Peyer's patch (tissue), 4 donors: Measurements from ENCODE around the gene INSRR. TPM values are rescaled to one million over a fixed set of nuclear protein-coding genes. Genes with fewer than 3 reads are reported as not detected.

Experiments
- DNase-seq, 3 donors: peaks; one replicate each; pipeline ENCODE4 v3.0.0-alpha.2; 2017 to 2019
- H3K27ac ChIP-seq, 4 donors: fragments of 200-600 bp; sonication (generic); one replicate each; pipeline ENCODE4 v1.5.1; 2016 to 2019
- H3K27me3 ChIP-seq, 2 donors: fragments of 200-600 bp; sonication (generic); one replicate each; pipeline ENCODE4 v1.5.1; 2019
- H3K36me3 ChIP-seq, 3 donors: fragments of 200-600 bp; sonication (generic); one replicate each; pipeline ENCODE4 v1.5.1; 2016 to 2019
- H3K4me1 ChIP-seq, 4 donors: fragments of 200-600 bp; sonication (generic); one replicate each; pipeline ENCODE4 v1.5.1; 2016 to 2019
- H3K4me3 ChIP-seq, 4 donors: fragments of 200-600 bp; sonication (generic); 1 replicate in 3 of 4; 2 replicates in 1 of 4; pipeline ENCODE4 v1.5.1; 2016 to 2019; ENCODE audit warnings: mild to moderate bottlenecking in 1 of 4
- H3K9me3 ChIP-seq, 4 donors: fragments of 200-600 bp; sonication (generic); one replicate each; pipeline ENCODE4 v1.5.1; 2016 to 2019; ENCODE audit warnings: mild to moderate bottlenecking in 1 of 4
- POLR2A ChIP-seq, 2 donors: fragments of 450-650 bp; IDR thresholded peaks; one replicate each; pipeline ENCODE4 v1.5.1; 2017; ENCODE audit warnings: antibody characterized with exemption in 2 of 2, mild to moderate bottlenecking in 2 of 2, moderate library complexity in 2 of 2
- total RNA-seq, 4 donors: library from RNA; depleted of rRNA; stranded (reverse); fragments of >200 nt; gene quantifications; one replicate each; pipeline ENCODE4 v1.1.0, GENCODE V29; 2016
- TF ChIP-seq, protein P1 (sequence below), 6 experiments: fragments of 450-650 bp in 4 of 6; fragments of 200-600 bp in 2 of 6; sonication (generic) in 1 of 6; IDR thresholded peaks; one replicate each; pipeline ENCODE4 v1.5.1; 2017 to 2019; ENCODE audit warnings: antibody characterized with exemption in 6 of 6, mild to moderate bottlenecking in 3 of 6, moderate library complexity in 1 of 6

The INSRR gene
- total RNA-seq, 4 donors from 2014 or later = not detected

DNA sequence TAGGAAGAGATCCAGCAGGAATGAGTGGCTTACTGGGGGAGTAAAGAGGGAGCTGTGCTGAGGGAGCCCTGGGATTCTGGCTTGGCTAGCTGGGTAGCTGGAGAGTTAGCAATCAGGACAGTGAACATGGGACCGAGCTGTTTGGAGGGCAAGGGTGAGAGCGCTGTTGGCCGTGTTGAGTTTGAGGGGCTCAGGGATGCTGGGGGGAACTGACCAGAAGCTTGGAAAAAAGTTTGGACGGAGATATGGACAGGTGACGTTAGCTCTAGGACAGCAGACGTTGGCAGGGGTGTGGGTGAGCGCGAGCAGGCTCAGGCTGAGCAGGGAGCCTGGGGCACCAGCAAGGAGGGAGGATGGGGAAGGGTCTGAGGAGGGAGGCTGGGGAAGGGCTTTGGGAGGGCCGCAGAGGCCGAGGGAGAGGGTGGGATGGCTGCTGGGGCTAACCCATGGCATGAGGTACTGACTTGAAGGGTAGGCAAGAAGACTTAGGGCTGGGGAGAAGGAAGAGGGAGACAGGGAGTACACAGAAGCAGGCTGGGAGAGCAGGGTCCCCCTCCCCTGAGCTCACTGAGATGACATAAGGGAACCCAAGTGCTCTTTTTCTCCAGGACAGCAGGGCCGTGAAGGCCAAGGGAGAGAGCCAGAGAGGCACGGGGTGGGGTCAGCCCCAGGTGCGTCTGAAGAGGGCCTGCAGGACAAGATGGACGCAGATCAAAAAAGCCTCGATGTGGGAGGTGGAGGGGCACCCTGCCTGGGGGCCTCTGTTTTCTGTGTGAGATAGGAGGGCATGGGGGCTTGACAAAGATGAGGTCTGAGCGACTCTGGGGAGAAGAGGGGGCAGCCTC, 50.5 kb downstream of the INSRR start:
- TF ChIP-seq, protein P1, sequence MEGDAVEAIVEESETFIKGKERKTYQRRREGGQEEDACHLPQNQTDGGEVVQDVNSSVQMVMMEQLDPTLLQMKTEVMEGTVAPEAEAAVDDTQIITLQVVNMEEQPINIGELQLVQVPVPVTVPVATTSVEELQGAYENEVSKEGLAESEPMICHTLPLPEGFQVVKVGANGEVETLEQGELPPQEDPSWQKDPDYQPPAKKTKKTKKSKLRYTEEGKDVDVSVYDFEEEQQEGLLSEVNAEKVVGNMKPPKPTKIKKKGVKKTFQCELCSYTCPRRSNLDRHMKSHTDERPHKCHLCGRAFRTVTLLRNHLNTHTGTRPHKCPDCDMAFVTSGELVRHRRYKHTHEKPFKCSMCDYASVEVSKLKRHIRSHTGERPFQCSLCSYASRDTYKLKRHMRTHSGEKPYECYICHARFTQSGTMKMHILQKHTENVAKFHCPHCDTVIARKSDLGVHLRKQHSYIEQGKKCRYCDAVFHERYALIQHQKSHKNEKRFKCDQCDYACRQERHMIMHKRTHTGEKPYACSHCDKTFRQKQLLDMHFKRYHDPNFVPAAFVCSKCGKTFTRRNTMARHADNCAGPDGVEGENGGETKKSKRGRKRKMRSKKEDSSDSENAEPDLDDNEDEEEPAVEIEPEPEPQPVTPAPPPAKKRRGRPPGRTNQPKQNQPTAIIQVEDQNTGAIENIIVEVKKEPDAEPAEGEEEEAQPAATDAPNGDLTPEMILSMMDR (IDR thresholded peaks at IDR 0.05) = no peak
- no peak for TF ChIP-seq POLR2A (IDR thresholded peaks at IDR 0.05)
- DNase-seq = no peak
- Histone ChIP-seq H3K9me3 (no peaks in the 10 kb centered on the region), H3K27me3 (no peaks in the 10 kb centered on the region), H3K4me1 (peaks cover 0 to 12% (median 1%) of the 10 kb centered on the region in 4 donors), H3K36me3 (no peaks in the 10 kb centered on the region), H3K4me3 (no peak overlapping the region), H3K27ac (no peak overlapping the region)

DNA sequence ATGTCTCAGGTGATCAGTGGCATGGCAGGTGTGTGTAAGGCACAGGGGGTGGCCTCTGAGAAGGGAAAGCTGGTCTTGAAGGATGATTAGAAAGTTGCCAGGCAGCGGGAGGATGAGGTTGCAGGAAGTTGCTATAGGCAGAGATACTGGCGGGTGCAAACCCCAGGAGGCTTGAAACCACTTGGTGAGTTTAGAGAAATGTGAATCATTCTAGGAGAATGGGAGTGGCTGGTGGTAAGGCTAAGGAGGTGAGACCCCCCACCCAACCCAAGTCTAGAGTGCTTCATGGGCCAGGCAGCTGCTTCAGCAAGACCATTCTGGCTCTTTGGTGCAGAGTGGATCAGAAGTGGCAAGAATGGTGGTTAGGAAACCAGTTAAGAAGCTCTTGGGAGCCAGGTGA, 51.3 kb downstream of the INSRR start:
- Histone ChIP-seq H3K9me3 (no peaks in the 10 kb centered on the region), H3K27ac (no peak overlapping the region), H3K27me3 (no peaks in the 10 kb centered on the region), H3K4me1 (peaks cover 0 to 6% (median 0%) of the 10 kb centered on the region in 4 donors), H3K36me3 (no peaks in the 10 kb centered on the region), H3K4me3 (no peak overlapping the region)
- TF ChIP-seq POLR2A (IDR thresholded peaks at IDR 0.05) = no peak
- TF ChIP-seq, protein P1 (IDR thresholded peaks at IDR 0.05) = no peak
- no peak for DNase-seq

GRCh38 chr1:156806512-156807440, 52.1 kb downstream of the INSRR start:
- no peak overlapping the region for H3K4me3 ChIP-seq
- H3K9me3 ChIP-seq = no peaks in the 10 kb centered on the region
- TF ChIP-seq, protein P1 (IDR thresholded peaks at IDR 0.05) = no peak
- no peak for TF ChIP-seq POLR2A (IDR thresholded peaks at IDR 0.05)
- peaks cover 0 to 6% (median 0%) of the 10 kb centered on the region in 4 donors for H3K4me1 ChIP-seq
- peak in 1 of 3 donors; percentile 15 for DNase-seq
- H3K27me3 ChIP-seq = no peaks in the 10 kb centered on the region
- H3K27ac ChIP-seq = no peak overlapping the region
- peaks cover 0 to 3% (median 0%) of the 10 kb centered on the region in 3 donors for H3K36me3 ChIP-seq

GRCh38 chr1:156805766-156806511, 53.0 kb downstream of the INSRR start:
- no peak overlapping the region for H3K4me3 ChIP-seq
- H3K27ac ChIP-seq = no peak overlapping the region
- H3K27me3 ChIP-seq = no peaks in the 10 kb centered on the region
- H3K4me1 ChIP-seq = peaks cover 0 to 6% (median 0%) of the 10 kb centered on the region in 4 donors
- no peaks in the 10 kb centered on the region for H3K9me3 ChIP-seq
- no peak for DNase-seq
- TF ChIP-seq POLR2A (IDR thresholded peaks at IDR 0.05) = no peak
- TF ChIP-seq, protein P1 (IDR thresholded peaks at IDR 0.05) = no peak
- H3K36me3 ChIP-seq = peaks cover 0 to 12% (median 0%) of the 10 kb centered on the region in 3 donors
